HepG2 (cell line): ENCODE results near the gene BRCA1. TPM values are rescaled to one million over a fixed set of nuclear protein-coding genes. Genes with fewer than 3 reads are reported as not detected.

Source experiments
- CHD4 ChIP-seq: fragments of 200-600 bp; sonication (generic); IDR thresholded peaks from 2 replicates; pipeline ENCODE4 v1.7.0; 2017; ENCODE audit warnings: mild to moderate bottlenecking, low read length, borderline replicate concordance
- FOXA3 ChIP-seq: IDR thresholded peaks from 2 replicates; pipeline ENCODE4 v1.6.1; 2016; ENCODE audit warnings: missing genetic modification reagents, missing compliant biosample characterization
- HMG20A ChIP-seq: IDR thresholded peaks from 2 replicates; pipeline ENCODE4 v1.6.1; 2016; ENCODE audit warnings: borderline replicate concordance
- JUN ChIP-seq: sonication (generic); formaldehyde crosslinking; IDR thresholded peaks from 2 replicates; pipeline ENCODE4 v1.4.0; 2020; ENCODE audit warnings: mild to moderate bottlenecking, missing genetic modification reagents
- MLX ChIP-seq: IDR thresholded peaks from 2 replicates; pipeline ENCODE4 v1.6.1; 2016
- SNAPC4 ChIP-seq: sonication (generic); formaldehyde crosslinking; IDR thresholded peaks from 2 replicates; pipeline ENCODE4 v1.4.0; 2020; ENCODE audit warnings: mild to moderate bottlenecking, missing genetic modification reagents
- TOE1 ChIP-seq: sonication (generic); formaldehyde crosslinking; IDR thresholded peaks from 2 replicates; pipeline ENCODE4 v1.4.0; 2020; ENCODE audit warnings: mild to moderate bottlenecking, missing genetic modification reagents
- TRAFD1 ChIP-seq: sonication (generic); formaldehyde crosslinking; IDR thresholded peaks from 2 replicates; pipeline ENCODE4 v1.5.1; 2020; ENCODE audit warnings: missing genetic modification reagents, mild to moderate bottlenecking, borderline replicate concordance
- ZNF33B ChIP-seq: sonication (generic); formaldehyde crosslinking; IDR thresholded peaks from 2 replicates; pipeline ENCODE4 v1.5.1; 2020; ENCODE audit warnings: mild to moderate bottlenecking, missing genetic modification reagents
- ZNF513 ChIP-seq: sonication (generic); formaldehyde crosslinking; conservative IDR thresholded peaks from 2 replicates; pipeline ENCODE4 v1.5.0; 2020; ENCODE audit warnings: missing genetic modification reagents
- polyA plus RNA-seq, 8 experiments: library from polyadenylated mRNA; depleted of rRNA in 3 of 8; stranded (reverse) in 7 of 8; unstranded in 1 of 8; fragments of >200 nt; fragmentation: Illumina TruSeq in 4 of 8; extraction: Trizol in 4 of 8; gene quantifications; 2 replicates each; pipeline versions ENCODE4 v1.2.1 to v1.2.3, GENCODE V29; 2011 to 2016; ENCODE audit warnings: low read depth in 4 of 8, missing spikeins in 1 of 8, mixed read lengths in 1 of 8; ENCODE audit not compliant: insufficient read depth in 1 of 8
- total RNA-seq, 5 experiments: library from RNA; depleted of rRNA; stranded (reverse); fragments of >200 nt; fragmentation: Illumina TruSeq; extraction: Trizol; gene quantifications; 2 replicates each; pipeline ENCODE4 v1.2.3, GENCODE V29; 2016; ENCODE audit warnings: low read depth in 1 of 5
- TF ChIP-seq, protein P1 (sequence below): sonication (generic); formaldehyde crosslinking; IDR thresholded peaks from one replicate; pipeline ENCODE4 v1.5.1; 2020; ENCODE audit warnings: mild to moderate bottlenecking, missing genetic modification reagents; ENCODE audit errors: not compliant biosample characterization

BRCA1 gene
- total and polyA plus RNA-seq, 2 of the 13 experiments (the other 11 are each of a cell fraction or from before 2014, with no cell fraction given): 13.3 to 37.5 TPM

DNA sequence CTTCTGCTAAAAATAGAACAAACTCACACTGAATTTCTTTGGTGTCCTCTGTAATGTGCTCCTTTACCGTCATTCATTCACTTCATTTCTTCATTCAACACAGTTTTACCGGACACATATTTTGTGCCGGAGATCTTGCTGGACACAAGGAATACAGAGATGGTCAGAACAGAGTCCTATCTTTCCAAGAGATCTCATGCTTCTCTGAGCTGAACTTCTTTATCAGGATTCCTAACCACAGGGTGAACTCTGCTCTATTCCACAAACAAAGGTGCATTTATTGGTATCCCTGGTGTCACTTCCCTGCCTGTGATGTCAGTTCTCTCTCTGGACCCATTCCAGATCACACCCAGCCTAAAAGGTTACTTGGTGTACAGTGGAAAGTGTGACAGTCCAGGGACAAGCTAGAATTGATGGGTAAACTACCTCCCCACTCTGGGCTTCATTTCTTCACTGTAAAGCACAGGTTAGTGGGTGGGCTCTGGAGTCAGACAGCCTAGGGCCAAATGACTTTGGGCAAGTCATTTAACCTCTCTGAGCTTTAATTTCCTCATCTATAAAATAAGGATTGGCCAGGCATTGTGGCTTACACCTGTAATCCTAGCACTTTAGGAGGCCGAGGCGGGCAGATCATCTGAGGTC lies 114.4 kb downstream of the BRCA1 start (continued):
- TF ChIP-seq, protein P1, sequence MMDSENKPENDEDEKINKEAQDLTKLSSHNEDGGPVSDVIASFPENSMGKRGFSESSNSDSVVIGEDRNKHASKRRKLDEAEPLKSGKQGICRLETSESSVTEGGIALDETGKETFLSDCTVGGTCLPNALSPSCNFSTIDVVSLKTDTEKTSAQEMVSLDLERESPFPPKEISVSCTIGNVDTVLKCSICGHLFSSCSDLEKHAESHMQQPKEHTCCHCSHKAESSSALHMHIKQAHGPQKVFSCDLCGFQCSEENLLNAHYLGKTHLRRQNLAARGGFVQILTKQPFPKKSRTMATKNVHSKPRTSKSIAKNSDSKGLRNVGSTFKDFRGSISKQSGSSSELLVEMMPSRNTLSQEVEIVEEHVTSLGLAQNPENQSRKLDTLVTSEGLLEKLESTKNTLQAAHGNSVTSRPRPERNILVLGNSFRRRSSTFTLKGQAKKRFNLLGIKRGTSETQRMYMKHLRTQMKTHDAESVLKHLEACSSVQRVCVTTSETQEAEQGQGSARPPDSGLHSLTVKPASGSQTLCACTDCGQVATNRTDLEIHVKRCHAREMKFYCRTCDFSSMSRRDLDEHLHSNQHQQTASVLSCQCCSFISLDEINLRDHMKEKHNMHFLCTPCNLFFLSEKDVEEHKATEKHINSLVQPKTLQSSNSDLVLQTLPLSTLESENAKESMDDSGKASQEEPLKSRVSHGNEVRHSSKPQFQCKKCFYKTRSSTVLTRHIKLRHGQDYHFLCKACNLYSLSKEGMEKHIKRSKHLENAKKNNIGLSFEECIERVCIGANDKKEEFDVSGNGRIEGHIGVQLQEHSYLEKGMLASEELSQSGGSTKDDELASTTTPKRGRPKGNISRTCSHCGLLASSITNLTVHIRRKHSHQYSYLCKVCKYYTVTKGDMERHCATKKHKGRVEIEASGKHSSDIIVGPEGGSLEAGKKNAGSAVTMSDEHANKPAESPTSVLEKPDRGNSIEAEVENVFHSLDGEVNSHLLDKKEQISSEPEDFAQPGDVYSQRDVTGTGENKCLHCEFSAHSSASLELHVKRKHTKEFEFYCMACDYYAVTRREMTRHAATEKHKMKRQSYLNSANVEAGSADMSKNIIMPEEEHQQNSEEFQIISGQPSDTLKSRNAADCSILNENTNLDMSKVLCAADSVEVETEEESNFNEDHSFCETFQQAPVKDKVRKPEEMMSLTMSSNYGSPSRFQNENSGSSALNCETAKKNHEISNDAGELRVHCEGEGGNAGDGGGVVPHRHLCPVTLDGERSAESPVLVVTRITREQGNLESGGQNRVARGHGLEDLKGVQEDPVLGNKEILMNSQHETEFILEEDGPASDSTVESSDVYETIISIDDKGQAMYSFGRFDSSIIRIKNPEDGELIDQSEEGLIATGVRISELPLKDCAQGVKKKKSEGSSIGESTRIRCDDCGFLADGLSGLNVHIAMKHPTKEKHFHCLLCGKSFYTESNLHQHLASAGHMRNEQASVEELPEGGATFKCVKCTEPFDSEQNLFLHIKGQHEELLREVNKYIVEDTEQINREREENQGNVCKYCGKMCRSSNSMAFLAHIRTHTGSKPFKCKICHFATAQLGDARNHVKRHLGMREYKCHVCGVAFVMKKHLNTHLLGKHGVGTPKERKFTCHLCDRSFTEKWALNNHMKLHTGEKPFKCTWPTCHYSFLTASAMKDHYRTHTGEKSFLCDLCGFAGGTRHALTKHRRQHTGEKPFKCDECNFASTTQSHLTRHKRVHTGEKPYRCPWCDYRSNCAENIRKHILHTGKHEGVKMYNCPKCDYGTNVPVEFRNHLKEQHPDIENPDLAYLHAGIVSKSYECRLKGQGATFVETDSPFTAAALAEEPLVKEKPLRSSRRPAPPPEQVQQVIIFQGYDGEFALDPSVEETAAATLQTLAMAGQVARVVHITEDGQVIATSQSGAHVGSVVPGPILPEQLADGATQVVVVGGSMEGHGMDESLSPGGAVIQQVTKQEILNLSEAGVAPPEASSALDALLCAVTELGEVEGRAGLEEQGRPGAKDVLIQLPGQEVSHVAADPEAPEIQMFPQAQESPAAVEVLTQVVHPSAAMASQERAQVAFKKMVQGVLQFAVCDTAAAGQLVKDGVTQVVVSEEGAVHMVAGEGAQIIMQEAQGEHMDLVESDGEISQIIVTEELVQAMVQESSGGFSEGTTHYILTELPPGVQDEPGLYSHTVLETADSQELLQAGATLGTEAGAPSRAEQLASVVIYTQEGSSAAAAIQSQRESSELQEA (CRISPR knock-in tag): no peak
- TF ChIP-seq ZNF33B (no peak; the same call in 1 of the 2 replicates), JUN (CRISPR knock-in tag) (0 out of 2 replicates have a peak, but pooled peaks have one; percentile 54), TOE1 (no peak), TRAFD1 (peak; percentile 14; the same call in 1 of the 2 replicates), SNAPC4 (CRISPR knock-in tag) (peak; percentile 84), ZNF513 (CRISPR knock-in tag) (no peak), HMG20A (CRISPR knock-in tag) (peak; percentile 94), MLX (CRISPR knock-in tag) (peak; percentile 87), FOXA3 (peak; percentile 85), CHD4 (peak; percentile 81; the same call in 1 of the 2 replicates)
